Mesenchymal stem cell (in vitro differentiated cells and primary cell): ENCODE data around the gene ANKRD27.

Source experiments
- DNase-seq: peaks from one replicate; pipeline ENCODE4 v3.0.0-alpha.2; 2013
- H2AFZ ChIP-seq: one replicate; pipeline ENCODE4 v1.6.1; 2013; ENCODE audit warnings: low read depth, mild to moderate bottlenecking, control low read depth, inconsistent platforms, low read length, moderate library complexity
- H2AK5ac ChIP-seq: 2 replicates; pipeline ENCODE4 v1.6.1; 2013; ENCODE audit warnings: low read length, moderate library complexity, mild to moderate bottlenecking, inconsistent platforms; ENCODE audit not compliant: severe bottlenecking
- H2BK120ac ChIP-seq: one replicate; pipeline ENCODE4 v1.6.1; 2013; ENCODE audit warnings: low read depth, mild to moderate bottlenecking, inconsistent platforms, low read length, moderate library complexity
- H2BK12ac ChIP-seq, 2 experiments: one replicate each; pipeline ENCODE4 v1.6.1; 2013; ENCODE audit warnings: inconsistent platforms in 2 of 2, low read length in 2 of 2, mild to moderate bottlenecking in 2 of 2, moderate library complexity in 2 of 2, control low read depth in 1 of 2
- H2BK15ac ChIP-seq: one replicate; pipeline ENCODE4 v1.6.1; 2013; ENCODE audit warnings: mild to moderate bottlenecking, low read depth, inconsistent platforms; ENCODE audit not compliant: poor library complexity, severe bottlenecking
- H2BK5ac ChIP-seq: 2 replicates; pipeline ENCODE4 v1.6.1; 2013; ENCODE audit warnings: low read depth, mild to moderate bottlenecking, low read length, control low read depth, inconsistent platforms; ENCODE audit not compliant: poor library complexity, severe bottlenecking
- H3K14ac ChIP-seq, 2 experiments: one replicate each; pipeline ENCODE4 v1.6.1; 2013; ENCODE audit warnings: inconsistent platforms in 2 of 2, low read length in 2 of 2, control low read depth in 1 of 2, mild to moderate bottlenecking in 1 of 2, moderate library complexity in 1 of 2
- H3K18ac ChIP-seq, 2 experiments: one replicate each; pipeline ENCODE4 v1.6.1; 2013; ENCODE audit warnings: inconsistent platforms in 2 of 2, low read length in 2 of 2, control low read depth in 1 of 2, low read depth in 1 of 2, mild to moderate bottlenecking in 1 of 2
- H3K23ac ChIP-seq, 2 experiments: one replicate each; pipeline ENCODE4 v1.6.1; 2013; ENCODE audit warnings: inconsistent platforms in 2 of 2, low read length in 2 of 2, mild to moderate bottlenecking in 2 of 2, moderate library complexity in 2 of 2, control low read depth in 1 of 2
- H3K27ac ChIP-seq: 2 replicates; pipeline ENCODE4 v1.5.1; 2013; ENCODE audit warnings: mild to moderate bottlenecking, moderate library complexity, low read length, control low read depth, inconsistent platforms; ENCODE audit not compliant: poor library complexity, severe bottlenecking
- H3K27me3 ChIP-seq, 2 experiments: 2 replicates each; pipeline versions ENCODE4 v1.6.1 to v1.7.0; 2013; ENCODE audit warnings: low read length in 2 of 2, mild to moderate bottlenecking in 2 of 2, moderate library complexity in 2 of 2, control low read depth in 1 of 2, inconsistent platforms in 1 of 2; ENCODE audit not compliant: control insufficient read depth in 1 of 2, insufficient read depth in 1 of 2
- H3K36me3 ChIP-seq, 2 experiments: 2 replicates each; pipeline versions ENCODE4 v1.6.1 to v1.7.0; 2013; ENCODE audit warnings: low read length in 2 of 2, control low read depth in 1 of 2, inconsistent platforms in 1 of 2, low read depth in 1 of 2, mild to moderate bottlenecking in 1 of 2; ENCODE audit not compliant: insufficient read depth in 2 of 2, control insufficient read depth in 1 of 2
- H3K4ac ChIP-seq, 2 experiments: one replicate each; pipeline ENCODE4 v1.6.1; 2013; ENCODE audit warnings: inconsistent platforms in 2 of 2, low read length in 2 of 2, mild to moderate bottlenecking in 2 of 2, moderate library complexity in 2 of 2, control low read depth in 1 of 2, low read depth in 1 of 2
- H3K4me1 ChIP-seq: 2 replicates; pipeline ENCODE4 v1.6.1; 2013; ENCODE audit warnings: low read depth, low read length, control low read depth; ENCODE audit not compliant: control insufficient read depth, insufficient read depth
- H3K4me2 ChIP-seq: 2 replicates; pipeline ENCODE4 v1.6.1; 2013; ENCODE audit warnings: low read length, mild to moderate bottlenecking, inconsistent platforms; ENCODE audit not compliant: poor library complexity, severe bottlenecking
- H3K4me3 ChIP-seq, 2 experiments: 2 replicates each; pipeline versions ENCODE4 v1.5.1 to v1.7.0; 2013; ENCODE audit warnings: low read length in 2 of 2, mild to moderate bottlenecking in 2 of 2, control low read depth in 1 of 2, low read depth in 1 of 2; ENCODE audit not compliant: insufficient read depth in 1 of 2
- H3K79me1 ChIP-seq: replicated peaks from 2 replicates; pipeline ENCODE4 v1.6.1; 2013; ENCODE audit warnings: mild to moderate bottlenecking, control low read depth, low read length, inconsistent platforms; ENCODE audit not compliant: poor library complexity, severe bottlenecking
- H3K9ac ChIP-seq: 2 replicates; pipeline ENCODE4 v1.7.0; 2013; ENCODE audit warnings: mild to moderate bottlenecking, low read length, moderate library complexity
- H3K9me3 ChIP-seq: 2 replicates; pipeline ENCODE4 v1.7.0; 2013; ENCODE audit warnings: mild to moderate bottlenecking, low read length; ENCODE audit not compliant: control insufficient read depth
- H4K8ac ChIP-seq: one replicate; pipeline ENCODE4 v1.6.1; 2013; ENCODE audit warnings: inconsistent platforms, mild to moderate bottlenecking, low read length, moderate library complexity
- H4K91ac ChIP-seq: one replicate; pipeline ENCODE4 v1.6.1; 2013; ENCODE audit warnings: mild to moderate bottlenecking, low read length, inconsistent platforms
- WGBS: methylation state at CpG from one replicate; pipeline ENCODE4 v1.1.7; 2013; ENCODE audit warnings: mixed read lengths; 5-methylcytosine and 5-hydroxymethylcytosine counted together

The ANKRD27 gene

DNA sequence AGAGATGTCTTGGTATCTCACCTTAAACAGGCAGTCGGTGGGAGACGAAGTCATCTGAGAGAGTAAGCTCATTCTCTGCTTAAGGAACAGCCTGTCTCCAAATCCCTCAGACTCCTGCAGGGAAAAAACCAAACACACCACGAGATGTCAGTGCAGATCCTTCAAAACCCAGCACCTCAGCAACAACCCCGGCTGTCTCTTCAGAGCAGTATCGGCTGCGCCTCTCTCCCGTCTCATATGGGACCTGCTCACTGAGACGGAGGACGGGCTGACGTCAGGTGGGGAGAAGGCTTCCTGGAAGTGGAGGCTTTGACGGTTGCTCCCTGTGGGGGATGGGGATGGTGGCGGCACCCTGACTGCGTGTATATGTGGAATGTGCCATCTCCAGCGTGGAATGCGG lies 43.6 kb downstream of the ANKRD27 start:
- H3K36me3 ChIP-seq, result peaks cover 57 to 82% of the 10 kb centered on the region in 2 experiments
- H2BK120ac ChIP-seq, result no peak overlapping the region
- H4K8ac ChIP-seq, result no peak overlapping the region
- no peak overlapping the region for H3K23ac ChIP-seq
- H3K4me1 ChIP-seq, result no peaks in the 10 kb centered on the region
- no peak overlapping the region for H2BK5ac ChIP-seq
- H3K9me3 ChIP-seq, result no peaks in the 10 kb centered on the region
- no peak overlapping the region for H3K27ac ChIP-seq
- H2BK15ac ChIP-seq, result no peak overlapping the region
- WGBS, result 93% methylated on average over 12 of the region's 15 CpGs
- no peak overlapping the region for H3K4me3 ChIP-seq
- H3K14ac ChIP-seq, result no peak overlapping the region
- H3K4me2 ChIP-seq, result no peak overlapping the region
- no peak overlapping the region for H2AFZ ChIP-seq
- H3K27me3 ChIP-seq, result no peaks in the 10 kb centered on the region
- DNase-seq, result no peak
- H3K79me1 ChIP-seq, result peaks cover 18% of the 10 kb centered on the region
- H2BK12ac ChIP-seq, result no peak overlapping the region
- H2AK5ac ChIP-seq, result no peak overlapping the region
- no peak overlapping the region for H3K4ac ChIP-seq
- H3K18ac ChIP-seq, result no peak overlapping the region
- H3K9ac ChIP-seq, result no peak overlapping the region
- H4K91ac ChIP-seq, result no peak overlapping the region

DNA sequence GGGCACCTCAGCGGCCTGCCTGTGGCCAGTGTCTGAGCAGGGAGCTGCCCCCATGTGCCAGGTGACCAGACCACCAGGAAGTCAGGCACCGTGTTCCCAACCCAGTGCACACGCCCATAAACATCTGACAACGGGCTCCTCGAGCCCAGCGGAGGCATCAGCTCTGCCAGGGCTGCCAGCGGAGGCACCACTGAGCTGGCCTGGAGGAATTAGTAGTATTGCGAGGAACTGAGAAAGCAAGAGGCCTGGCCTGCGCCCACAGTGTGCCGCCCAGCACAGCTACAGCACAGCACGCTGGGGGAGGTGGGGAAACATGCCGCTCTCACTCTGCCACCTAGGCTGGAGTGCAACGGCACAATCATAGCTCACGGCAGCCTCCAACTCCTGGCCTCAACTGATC lies 44.6 kb downstream of the ANKRD27 start:
- H3K9ac ChIP-seq, result no peak overlapping the region
- H3K14ac ChIP-seq, result no peak overlapping the region
- no peaks in the 10 kb centered on the region for H3K4me1 ChIP-seq
- no peak overlapping the region for H3K23ac ChIP-seq
- no peak overlapping the region for H3K4me2 ChIP-seq
- no peak overlapping the region for H3K27ac ChIP-seq
- peaks cover 17% of the 10 kb centered on the region for H3K79me1 ChIP-seq
- no peak overlapping the region for H2BK12ac ChIP-seq
- H3K9me3 ChIP-seq, result no peaks in the 10 kb centered on the region
- peaks cover 59 to 81% of the 10 kb centered on the region in 2 experiments for H3K36me3 ChIP-seq
- H3K27me3 ChIP-seq, result no peaks in the 10 kb centered on the region
- no peak overlapping the region for H2AFZ ChIP-seq
- no peak overlapping the region for H3K18ac ChIP-seq
- no peak overlapping the region for H4K91ac ChIP-seq
- H3K4me3 ChIP-seq, result no peak overlapping the region
- H3K4ac ChIP-seq, result no peak overlapping the region
- no peak overlapping the region for H4K8ac ChIP-seq
- H2BK120ac ChIP-seq, result no peak overlapping the region
- no peak for DNase-seq
- H2BK15ac ChIP-seq, result no peak overlapping the region
- H2AK5ac ChIP-seq, result no peak overlapping the region
- no peak overlapping the region for H2BK5ac ChIP-seq
- 86% methylated on average over 14 of the region's 14 CpGs for WGBS

DNA sequence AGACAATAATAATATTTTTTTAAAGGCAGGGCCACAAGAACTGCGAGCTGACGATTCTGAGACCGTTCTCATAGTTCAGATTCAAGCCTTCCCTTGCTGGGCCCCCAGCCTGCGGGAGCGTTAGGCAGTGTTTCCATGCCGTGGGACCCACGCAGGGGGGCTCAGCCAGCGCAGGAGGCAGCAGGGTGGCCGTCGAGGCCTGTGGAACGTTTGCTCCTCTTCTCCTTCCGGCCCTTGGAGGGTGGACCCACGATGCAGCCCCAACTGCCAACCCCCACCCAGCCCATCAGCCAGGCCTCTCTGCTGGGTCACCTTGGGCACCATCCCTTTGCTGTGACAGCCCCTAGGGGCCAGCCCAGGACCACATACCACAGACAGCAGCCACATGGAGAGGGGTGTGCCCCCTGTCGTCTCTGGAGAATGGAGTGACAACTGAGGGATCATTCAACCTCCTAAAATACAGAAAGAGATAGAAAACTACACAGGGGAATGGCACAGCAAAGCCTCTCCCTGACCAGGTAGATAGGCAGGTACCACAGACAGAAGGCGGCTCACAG lies 47.2 kb downstream of the ANKRD27 start:
- Histone ChIP-seq H3K4ac (no peak overlapping the region), H2AFZ (no peak overlapping the region), H3K18ac (no peak overlapping the region), H3K9me3 (no peaks in the 10 kb centered on the region), H2BK120ac (no peak overlapping the region), H2BK5ac (no peak overlapping the region), H2BK15ac (no peak overlapping the region), H3K4me2 (no peak overlapping the region), H3K4me1 (no peaks in the 10 kb centered on the region), H4K91ac (no peak overlapping the region), H3K14ac (no peak overlapping the region), H3K27ac (no peak overlapping the region), H3K36me3 (peaks cover 66 to 78% of the 10 kb centered on the region in 2 experiments), H2AK5ac (no peak overlapping the region), H4K8ac (no peak overlapping the region), H3K4me3 (no peak overlapping the region), H3K79me1 (peaks cover 10% of the 10 kb centered on the region), H3K23ac (no peak overlapping the region), H3K27me3 (no peaks in the 10 kb centered on the region), H2BK12ac (no peak overlapping the region), H3K9ac (no peak overlapping the region)
- WGBS, result 95% methylated on average over 15 of the region's 15 CpGs
- no peak for DNase-seq

DNA sequence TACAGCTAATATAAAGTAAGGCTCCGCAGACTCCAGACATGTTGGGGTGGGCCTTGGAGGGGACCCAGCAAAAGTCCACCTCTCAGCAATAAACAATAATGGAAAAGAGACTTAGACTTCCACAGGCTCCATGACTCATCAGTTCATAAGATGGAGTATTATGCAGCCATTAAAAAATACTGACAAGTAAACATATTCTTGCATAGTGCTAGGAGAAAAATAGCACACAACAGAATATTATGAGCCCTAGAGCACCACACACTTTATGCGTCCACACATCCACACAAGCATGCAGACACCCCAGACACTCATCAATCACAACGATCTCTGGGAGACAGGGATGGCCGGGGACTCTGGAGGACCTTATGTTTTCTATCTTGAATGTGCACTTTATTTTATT lies 48.0 kb downstream of the ANKRD27 start:
- Histone ChIP-seq H4K8ac (no peak overlapping the region), H3K9me3 (no peaks in the 10 kb centered on the region), H2AK5ac (no peak overlapping the region), H2AFZ (no peak overlapping the region), H3K36me3 (peaks cover 71 to 83% of the 10 kb centered on the region in 2 experiments), H3K27me3 (no peaks in the 10 kb centered on the region), H3K4me2 (no peak overlapping the region), H3K27ac (no peak overlapping the region), H3K4me3 (no peak overlapping the region), H2BK12ac (no peak overlapping the region), H3K4ac (no peak overlapping the region), H3K9ac (no peak overlapping the region), H3K23ac (no peak overlapping the region), H2BK5ac (no peak overlapping the region), H2BK120ac (no peak overlapping the region), H3K14ac (no peak overlapping the region), H4K91ac (no peak overlapping the region), H3K4me1 (no peaks in the 10 kb centered on the region), H3K18ac (no peak overlapping the region), H3K79me1 (peaks cover 10% of the 10 kb centered on the region), H2BK15ac (no peak overlapping the region)
- 100% methylated on average over 2 of the region's 4 CpGs for WGBS
- no peak for DNase-seq
